MM.1S (cell line): Measurements from ENCODE around the gene LRRC75A.

Experiments
- DNase-seq: peaks from one replicate; pipeline ENCODE4 v3.0.0-alpha.2; 2015
- H2AFZ ChIP-seq: fragments of 300-600 bp; sonication (generic); 2 replicates; pipeline ENCODE4 v1.6.0; 2016; ENCODE audit warnings: antibody characterized with exemption, low read length
- H3F3A ChIP-seq: fragments of 300-600 bp; sonication (generic); 2 replicates; pipeline ENCODE4 v1.6.1; 2016; ENCODE audit warnings: mild to moderate bottlenecking, antibody characterized with exemption, low read length, moderate library complexity, mixed read lengths; ENCODE audit not compliant: insufficient read depth
- H3K27ac ChIP-seq: fragments of 300-600 bp; sonication (generic); 2 replicates; pipeline ENCODE4 v1.5.1; 2016; ENCODE audit warnings: mild to moderate bottlenecking, low read length
- H3K27me3 ChIP-seq: fragments of 300-600 bp; sonication (generic); replicated peaks from 2 replicates; pipeline ENCODE4 v1.6.0; 2016; ENCODE audit warnings: low read length; ENCODE audit not compliant: insufficient read depth
- H3K36me3 ChIP-seq: fragments of 300-600 bp; sonication (generic); replicated peaks from 2 replicates; pipeline ENCODE4 v1.6.1; 2016; ENCODE audit warnings: mild to moderate bottlenecking, low read length, mixed read lengths; ENCODE audit not compliant: insufficient read depth
- H3K4me1 ChIP-seq: fragments of 300-600 bp; sonication (generic); 2 replicates; pipeline ENCODE4 v1.6.1; 2016; ENCODE audit warnings: low read length, mixed read lengths
- H3K4me2 ChIP-seq: fragments of 300-600 bp; sonication (generic); 2 replicates; pipeline ENCODE4 v1.6.0; 2016; ENCODE audit warnings: low read depth, low read length
- H3K4me3 ChIP-seq: fragments of 300-600 bp; sonication (generic); 2 replicates; pipeline ENCODE4 v1.5.1; 2016; ENCODE audit warnings: low read length, mixed read lengths
- H3K79me2 ChIP-seq: fragments of 300-600 bp; sonication (generic); 2 replicates; pipeline ENCODE4 v1.6.1; 2016; ENCODE audit warnings: mixed run types, low read length, mixed read lengths
- H3K9ac ChIP-seq: fragments of 300-600 bp; sonication (generic); 2 replicates; pipeline ENCODE4 v1.6.1; 2016; ENCODE audit warnings: low read length, mixed read lengths
- H3K9me2 ChIP-seq: fragments of 300-600 bp; sonication (generic); replicated peaks from 2 replicates; pipeline ENCODE4 v1.6.1; 2016; ENCODE audit warnings: mild to moderate bottlenecking, low read length, mixed read lengths; ENCODE audit not compliant: insufficient read depth
- H3K9me3 ChIP-seq: fragments of 300-600 bp; sonication (generic); replicated peaks from 2 replicates; pipeline ENCODE4 v1.6.1; 2016; ENCODE audit warnings: mild to moderate bottlenecking, low read length, mixed read lengths; ENCODE audit not compliant: insufficient read depth
- H4K20me1 ChIP-seq: fragments of 300-600 bp; sonication (generic); 2 replicates; pipeline ENCODE4 v1.6.1; 2016; ENCODE audit warnings: mild to moderate bottlenecking, low read length, moderate library complexity, mixed read lengths; ENCODE audit not compliant: insufficient read depth
- CTCF ChIP-seq: fragments of 300-600 bp; sonication (generic); IDR thresholded peaks from 2 replicates; pipeline ENCODE4 v1.5.1; 2016; ENCODE audit warnings: antibody characterized with exemption, low read length, mixed read lengths
- EZH2 ChIP-seq: fragments of 300-600 bp; sonication (generic); optimal IDR thresholded peaks from 2 replicates; pipeline ENCODE3; 2017; ENCODE audit warnings: low read depth, mild to moderate bottlenecking, antibody characterized with exemption, low read length, mixed read lengths
- EZH2phosphoT487 ChIP-seq: fragments of 300-600 bp; sonication (generic); IDR thresholded peaks from 2 replicates; pipeline ENCODE4 v1.6.1; 2018; ENCODE audit warnings: antibody characterized with exemption, low read length

The LRRC75A gene

GRCh38 chr17:16513873-16514272, 21.9 kb upstream of the LRRC75A start:
- Histone ChIP-seq H3K79me2 (no peaks in the 10 kb centered on the region), H3F3A (no peaks in the 10 kb centered on the region), H3K9me3 (no peaks in the 10 kb centered on the region), H3K4me1 (peaks cover 3% of the 10 kb centered on the region; the same call in 1 of the 2 replicates), H3K27ac (no peak overlapping the region), H3K4me3 (no peak overlapping the region), H3K9me2 (no peaks in the 10 kb centered on the region), H3K9ac (no peak overlapping the region), H3K4me2 (no peak overlapping the region), H3K36me3 (no peaks in the 10 kb centered on the region), H3K27me3 (no peaks in the 10 kb centered on the region), H2AFZ (no peak overlapping the region), H4K20me1 (no peaks in the 10 kb centered on the region)
- TF ChIP-seq EZH2phosphoT487 (no peak), CTCF (no peak), EZH2 (no peak)
- DNase-seq: no peak

GRCh38 chr17:16512011-16512410, 20.0 kb upstream of the LRRC75A start:
- Histone ChIP-seq H3K79me2 (no peaks in the 10 kb centered on the region), H3K9me2 (no peaks in the 10 kb centered on the region), H3K4me3 (no peak overlapping the region), H3K36me3 (no peaks in the 10 kb centered on the region), H3K27me3 (no peaks in the 10 kb centered on the region), H3K9ac (no peak overlapping the region), H4K20me1 (no peaks in the 10 kb centered on the region), H3K4me1 (peaks cover 3% of the 10 kb centered on the region; the same call in 1 of the 2 replicates), H3K9me3 (no peaks in the 10 kb centered on the region), H3K27ac (no peak overlapping the region), H3K4me2 (no peak overlapping the region), H2AFZ (no peak overlapping the region), H3F3A (no peaks in the 10 kb centered on the region)
- no peak for DNase-seq
- TF ChIP-seq EZH2phosphoT487 (no peak), EZH2 (no peak), CTCF (no peak)

GRCh38 chr17:16511593-16511992, 19.6 kb upstream of the LRRC75A start:
- no peaks in the 10 kb centered on the region for H3F3A ChIP-seq
- H3K9me2 ChIP-seq: no peaks in the 10 kb centered on the region
- no peaks in the 10 kb centered on the region for H3K36me3 ChIP-seq
- no peaks in the 10 kb centered on the region for H3K27me3 ChIP-seq
- no peak overlapping the region for H2AFZ ChIP-seq
- H3K4me3 ChIP-seq: no peak overlapping the region
- no peak for DNase-seq
- no peak overlapping the region for H3K27ac ChIP-seq
- H3K79me2 ChIP-seq: no peaks in the 10 kb centered on the region
- no peaks in the 10 kb centered on the region for H4K20me1 ChIP-seq
- TF ChIP-seq CTCF: no peak
- no peak for TF ChIP-seq EZH2
- TF ChIP-seq EZH2phosphoT487: no peak
- H3K9ac ChIP-seq: no peak overlapping the region
- H3K4me2 ChIP-seq: no peak overlapping the region
- no peaks in the 10 kb centered on the region for H3K9me3 ChIP-seq
- H3K4me1 ChIP-seq: peaks cover 3% of the 10 kb centered on the region; the same call in 1 of the 2 replicates
